Naive B cell (primary cell): Measurements from ENCODE around the gene HOXA1. TPM values are rescaled to one million over a fixed set of nuclear protein-coding genes. Genes with fewer than 3 reads are reported as not detected.

Source experiments
- ATAC-seq, 2 donors: fragments of 150-1000 bp; cut with Tn5 transposase; 2 replicates each; pipeline ENCODE4 v1.10.0; 2021; ENCODE audit warnings: low read depth in 2 of 2, mild to moderate bottlenecking in 2 of 2, moderate library complexity in 2 of 2
- DNase-seq: peaks from one replicate; pipeline ENCODE4 v3.0.0; 2022
- H3K27ac Mint-ChIP-seq, 6 donors: one replicate each; pipeline ENCODE4 v1.8.0; 2020 to 2022; ENCODE audit warnings: mild to moderate bottlenecking in 6 of 6, mixed read lengths in 6 of 6, moderate library complexity in 5 of 6, inconsistent platforms in 2 of 6
- H3K27me3 Mint-ChIP-seq, 3 donors: one replicate each; pipeline ENCODE4 v1.8.0; 2021 to 2022; ENCODE audit warnings: mixed read lengths in 3 of 3, mild to moderate bottlenecking in 1 of 3
- H3K36me3 Mint-ChIP-seq, 2 donors: one replicate each; pipeline ENCODE4 v1.8.0; 2020 to 2022; ENCODE audit warnings: mixed read lengths in 2 of 2, inconsistent platforms in 1 of 2, mild to moderate bottlenecking in 1 of 2
- H3K4me1 Mint-ChIP-seq, 3 donors: one replicate each; pipeline ENCODE4 v1.8.0; 2020 to 2022; ENCODE audit warnings: mixed read lengths in 3 of 3, inconsistent platforms in 1 of 3, mild to moderate bottlenecking in 1 of 3, moderate library complexity in 1 of 3
- H3K4me3 Mint-ChIP-seq, 8 donors: one replicate each; pipeline ENCODE4 v1.8.0; 2020 to 2022; ENCODE audit warnings: mild to moderate bottlenecking in 8 of 8, mixed read lengths in 8 of 8, moderate library complexity in 8 of 8, inconsistent platforms in 2 of 8
- H3K9me3 Mint-ChIP-seq, 7 donors: one replicate each; pipeline ENCODE4 v1.8.0; 2020 to 2022; ENCODE audit warnings: mixed read lengths in 7 of 7, mild to moderate bottlenecking in 5 of 7, inconsistent platforms in 2 of 7, moderate library complexity in 1 of 7
- polyA plus RNA-seq, 6 donors: library from polyadenylated mRNA; unstranded; fragments of 300-500 nt; fragmentation: Illumina TruSeq; gene quantifications; one replicate each; pipeline ENCODE4 v1.2.3, GENCODE V29; 2021; ENCODE audit warnings: low read depth in 6 of 6

Gene HOXA1
- polyA plus RNA-seq, 6 donors from 2014 or later: 0.22 TPM; not detected in 5

DNA sequence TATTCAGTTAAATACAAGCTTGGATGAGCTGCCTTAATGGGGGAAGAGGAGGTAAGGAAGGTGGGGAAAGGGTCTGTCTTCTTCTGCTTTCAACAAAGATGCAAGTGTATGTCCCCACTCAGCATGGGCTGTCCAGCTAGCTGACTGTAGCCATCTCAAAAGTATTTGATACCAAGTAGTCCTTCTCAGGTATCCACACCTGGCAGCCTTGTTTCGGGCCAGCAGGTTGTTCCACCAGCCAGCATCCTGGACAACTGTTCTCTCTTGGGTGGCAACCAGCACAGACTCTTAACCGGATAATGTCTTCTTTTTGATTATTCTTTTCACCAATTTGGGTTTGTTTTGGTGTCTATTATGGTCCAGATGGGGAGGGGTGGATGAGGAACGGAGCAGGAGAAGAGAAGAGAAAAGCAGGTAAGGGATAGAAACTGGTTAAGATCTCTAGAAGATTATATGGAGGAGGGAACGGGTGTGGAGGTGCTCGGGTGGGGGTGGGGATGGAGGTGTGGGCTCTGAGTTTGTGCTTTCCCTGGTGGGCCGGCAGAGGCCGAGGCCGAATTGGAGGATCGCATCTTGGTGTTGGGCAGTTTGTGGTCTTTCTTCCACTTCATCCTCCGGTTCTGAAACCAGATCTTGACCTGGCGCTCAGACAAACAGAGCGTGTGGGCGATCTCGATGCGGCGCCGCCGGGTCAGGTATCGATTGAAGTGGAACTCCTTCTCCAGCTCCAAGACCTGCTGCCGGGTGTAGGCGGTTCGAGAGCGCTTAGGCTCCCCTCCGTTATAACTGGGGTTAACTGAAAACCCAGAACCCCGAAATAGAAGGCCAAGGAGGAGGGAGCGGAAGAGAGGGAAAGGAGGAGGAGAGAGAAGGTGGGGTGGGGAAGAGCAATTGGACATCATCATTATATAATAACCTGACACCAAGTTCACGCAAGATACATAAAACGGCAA is 33.3 kb upstream of the HOXA1 start:
- no peak overlapping the region for H3K27ac Mint-ChIP-seq

GRCh38 chr7:27128034-27128433 is 32.2 kb upstream of the HOXA1 start:
- Mint-ChIP-seq H3K4me1 (no peaks in the 10 kb centered on the region), H3K4me3 (peak overlapping the region in 1 of 8 donors; percentile 63), H3K27me3 (peaks cover 21 to 78% (median 77%) of the 10 kb centered on the region in 3 donors), H3K27ac (no peak overlapping the region), H3K36me3 (no peaks in the 10 kb centered on the region), H3K9me3 (peaks cover 0 to 3% (median 0%) of the 10 kb centered on the region in 7 donors)
- ATAC-seq (no peak), DNase-seq (no peak)

More for the DNA sequence above, 33.3 kb upstream of the HOXA1 start:
- ATAC-seq (no peak), DNase-seq (no peak)
- H3K4me1 Mint-ChIP-seq: no peaks in the 10 kb centered on the region
- H3K4me3 Mint-ChIP-seq: peak overlapping the region in 6 of 8 donors; percentile 23 to 85 (median 66)
- H3K27me3 Mint-ChIP-seq: peaks cover 29 to 81% (median 79%) of the 10 kb centered on the region in 3 donors
- no peaks in the 10 kb centered on the region for H3K36me3 Mint-ChIP-seq
- H3K9me3 Mint-ChIP-seq: peaks cover 0 to 3% (median 0%) of the 10 kb centered on the region in 7 donors

- DNase-seq: no peak
- H3K36me3 Mint-ChIP-seq: no peaks in the 10 kb centered on the region
- H3K9me3 Mint-ChIP-seq: peaks cover 0 to 3% (median 0%) of the 10 kb centered on the region in 7 donors
- H3K27ac Mint-ChIP-seq: no peak overlapping the region
- peaks cover 19 to 69% (median 65%) of the 10 kb centered on the region in 3 donors for H3K27me3 Mint-ChIP-seq
- ATAC-seq: no peak
- H3K4me3 Mint-ChIP-seq: no peak overlapping the region
- H3K4me1 Mint-ChIP-seq: no peaks in the 10 kb centered on the region
Observed at GRCh38 chr7:27126596-27127327, 31.0 kb upstream of the HOXA1 start.

DNA sequence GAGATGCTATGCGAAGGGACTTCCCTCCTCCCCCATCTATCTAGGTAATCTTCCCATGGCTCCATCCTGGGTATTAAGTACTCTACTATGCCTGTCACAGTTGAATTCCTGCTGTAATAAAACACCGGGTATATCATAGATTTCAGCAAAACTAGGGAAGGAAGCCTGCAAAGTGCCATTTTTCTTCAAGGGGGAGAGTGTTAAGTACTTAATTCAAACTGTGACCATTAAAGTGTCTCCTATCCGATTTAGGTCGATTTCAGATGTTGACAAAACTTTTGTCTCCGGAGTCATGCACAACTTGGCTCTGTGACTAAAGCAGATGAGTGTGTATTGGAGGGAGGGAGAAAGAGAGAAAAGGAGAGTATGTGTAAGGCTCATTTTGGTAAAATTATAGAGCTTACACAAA is 30.2 kb upstream of the HOXA1 start:
- peaks cover 19 to 62% (median 61%) of the 10 kb centered on the region in 3 donors for H3K27me3 Mint-ChIP-seq
- peaks cover 0 to 3% (median 0%) of the 10 kb centered on the region in 7 donors for H3K9me3 Mint-ChIP-seq
- H3K36me3 Mint-ChIP-seq: no peaks in the 10 kb centered on the region
- H3K4me3 Mint-ChIP-seq: no peak overlapping the region
- H3K27ac Mint-ChIP-seq: no peak overlapping the region
- no peak for DNase-seq
- no peak for ATAC-seq
- no peaks in the 10 kb centered on the region for H3K4me1 Mint-ChIP-seq

- no peak for ATAC-seq
- Mint-ChIP-seq H3K27ac (peak overlapping the region in 1 of 6 donors; percentile 26), H3K4me1 (no peaks in the 10 kb centered on the region), H3K36me3 (no peaks in the 10 kb centered on the region), H3K27me3 (peaks cover 19 to 62% (median 61%) of the 10 kb centered on the region in 3 donors), H3K9me3 (peaks cover 0 to 3% (median 0%) of the 10 kb centered on the region in 7 donors), H3K4me3 (no peak overlapping the region)
- DNase-seq: no peak
Observed at GRCh38 chr7:27124902-27125689, 29.3 kb upstream of the HOXA1 start.

GRCh38 chr7:27124096-27124901 is 28.5 kb upstream of the HOXA1 start:
- H3K36me3 Mint-ChIP-seq: no peaks in the 10 kb centered on the region

GRCh38 chr7:27123477-27124053 is 27.8 kb upstream of the HOXA1 start:
- H3K36me3 Mint-ChIP-seq: no peaks in the 10 kb centered on the region
- H3K4me1 Mint-ChIP-seq: no peaks in the 10 kb centered on the region
- DNase-seq (no peak), ATAC-seq (no peak)
- H3K9me3 Mint-ChIP-seq: no peaks in the 10 kb centered on the region
- peak overlapping the region in 1 of 6 donors; percentile 78 for H3K27ac Mint-ChIP-seq
- peaks cover 13 to 58% (median 52%) of the 10 kb centered on the region in 3 donors for H3K27me3 Mint-ChIP-seq
- H3K4me3 Mint-ChIP-seq: no peak overlapping the region

More at GRCh38 chr7:27124096-27124901, 28.5 kb upstream of the HOXA1 start:
- Mint-ChIP-seq H3K27ac (no peak overlapping the region), H3K27me3 (peaks cover 19 to 62% (median 60%) of the 10 kb centered on the region in 3 donors), H3K9me3 (peaks cover 0 to 3% (median 0%) of the 10 kb centered on the region in 7 donors), H3K4me3 (no peak overlapping the region), H3K4me1 (no peaks in the 10 kb centered on the region)
- DNase-seq (no peak), ATAC-seq (no peak)

GRCh38 chr7:27123007-27123476 is 27.2 kb upstream of the HOXA1 start:
- H3K9me3 Mint-ChIP-seq: no peaks in the 10 kb centered on the region
- H3K36me3 Mint-ChIP-seq: no peaks in the 10 kb centered on the region
- H3K4me1 Mint-ChIP-seq: no peaks in the 10 kb centered on the region
- no peak overlapping the region for H3K4me3 Mint-ChIP-seq
- ATAC-seq: no peak
- DNase-seq: no peak
- H3K27me3 Mint-ChIP-seq: peaks cover 9 to 56% (median 49%) of the 10 kb centered on the region in 3 donors
- H3K27ac Mint-ChIP-seq: peak overlapping the region in 1 of 6 donors; percentile 78

- Mint-ChIP-seq H3K27ac (no peak overlapping the region), H3K9me3 (no peaks in the 10 kb centered on the region), H3K4me1 (no peaks in the 10 kb centered on the region), H3K4me3 (peak overlapping the region in 1 of 8 donors; percentile 22), H3K27me3 (peaks cover 6 to 56% (median 47%) of the 10 kb centered on the region in 3 donors), H3K36me3 (no peaks in the 10 kb centered on the region)
- ATAC-seq: no peak
- DNase-seq: no peak
Observed at GRCh38 chr7:27122077-27122910, 26.5 kb upstream of the HOXA1 start.

DNA sequence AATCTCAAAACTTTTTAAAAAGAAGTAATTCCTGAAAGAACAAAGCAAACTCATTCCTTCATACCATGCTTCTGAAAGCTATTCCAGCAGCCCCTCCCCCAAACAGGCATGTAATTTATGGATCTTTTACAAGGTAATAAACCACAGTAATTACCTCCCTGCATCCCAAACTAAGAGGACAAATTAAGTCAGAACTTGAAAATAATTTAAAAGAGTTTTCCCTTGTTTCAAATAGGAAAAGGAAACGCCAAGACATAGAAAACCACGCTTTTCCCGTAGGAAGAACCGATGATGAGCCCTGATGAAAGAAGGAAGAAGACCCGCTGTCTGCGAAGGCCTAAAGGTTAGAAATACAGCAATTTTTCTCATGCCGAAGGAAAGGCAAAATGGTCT is 25.9 kb upstream of the HOXA1 start:
- no peak for ATAC-seq
- no peak for DNase-seq
- Mint-ChIP-seq H3K4me1 (no peaks in the 10 kb centered on the region), H3K27me3 (peaks cover 6 to 53% (median 41%) of the 10 kb centered on the region in 3 donors), H3K27ac (no peak overlapping the region), H3K9me3 (no peaks in the 10 kb centered on the region), H3K36me3 (no peaks in the 10 kb centered on the region), H3K4me3 (no peak overlapping the region)

DNA sequence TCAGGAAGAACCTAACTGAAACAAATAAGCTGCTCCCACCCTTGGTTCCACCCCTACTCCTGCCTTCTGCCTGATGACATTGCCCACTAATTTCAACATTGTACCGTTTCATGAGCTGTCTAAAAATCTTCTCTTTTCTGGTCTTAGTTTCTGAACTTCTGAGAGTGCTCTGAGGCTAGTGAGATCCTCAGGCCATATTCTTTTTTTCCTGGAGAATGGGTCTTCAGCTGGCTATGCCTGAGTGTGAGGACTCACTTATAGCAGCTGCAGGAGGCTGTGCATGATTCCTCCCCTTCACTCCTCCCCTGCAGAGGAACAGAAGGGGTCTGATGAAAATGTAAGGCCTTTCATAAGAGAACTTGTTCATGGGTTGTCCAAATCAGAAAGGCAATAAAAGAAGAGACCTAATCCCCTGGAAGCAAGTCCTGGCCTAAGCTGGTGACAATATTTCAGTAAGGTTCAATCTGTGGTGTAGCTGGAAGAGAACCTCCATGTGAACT is 23.7 kb upstream of the HOXA1 start:
- Mint-ChIP-seq H3K9me3 (no peaks in the 10 kb centered on the region), H3K27me3 (peaks cover 0 to 38% (median 19%) of the 10 kb centered on the region in 3 donors), H3K4me3 (no peak overlapping the region), H3K36me3 (no peaks in the 10 kb centered on the region), H3K4me1 (no peaks in the 10 kb centered on the region), H3K27ac (no peak overlapping the region)
- DNase-seq (no peak), ATAC-seq (no peak)
